Measurements from ENCODE around the gene SPSB1.

GRCh38 chr1:9289711-9290485 lies 2.8 kb upstream of the SPSB1 start:
- TF ChIP-seq, protein P1, sequence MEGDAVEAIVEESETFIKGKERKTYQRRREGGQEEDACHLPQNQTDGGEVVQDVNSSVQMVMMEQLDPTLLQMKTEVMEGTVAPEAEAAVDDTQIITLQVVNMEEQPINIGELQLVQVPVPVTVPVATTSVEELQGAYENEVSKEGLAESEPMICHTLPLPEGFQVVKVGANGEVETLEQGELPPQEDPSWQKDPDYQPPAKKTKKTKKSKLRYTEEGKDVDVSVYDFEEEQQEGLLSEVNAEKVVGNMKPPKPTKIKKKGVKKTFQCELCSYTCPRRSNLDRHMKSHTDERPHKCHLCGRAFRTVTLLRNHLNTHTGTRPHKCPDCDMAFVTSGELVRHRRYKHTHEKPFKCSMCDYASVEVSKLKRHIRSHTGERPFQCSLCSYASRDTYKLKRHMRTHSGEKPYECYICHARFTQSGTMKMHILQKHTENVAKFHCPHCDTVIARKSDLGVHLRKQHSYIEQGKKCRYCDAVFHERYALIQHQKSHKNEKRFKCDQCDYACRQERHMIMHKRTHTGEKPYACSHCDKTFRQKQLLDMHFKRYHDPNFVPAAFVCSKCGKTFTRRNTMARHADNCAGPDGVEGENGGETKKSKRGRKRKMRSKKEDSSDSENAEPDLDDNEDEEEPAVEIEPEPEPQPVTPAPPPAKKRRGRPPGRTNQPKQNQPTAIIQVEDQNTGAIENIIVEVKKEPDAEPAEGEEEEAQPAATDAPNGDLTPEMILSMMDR (IDR thresholded peaks at IDR 0.05; ENCODE audit: poor library complexity, severe bottlenecking), result no peak
- TF ChIP-seq POLR2AphosphoS5 (IDR thresholded peaks at IDR 0.05), result no peak
- no peak for TF ChIP-seq RAD21 (conservative IDR thresholded peaks at IDR 0.05)
- no peak for TF ChIP-seq REST (IDR thresholded peaks at IDR 0.05; ENCODE audit: borderline replicate concordance)
- no peak for TF ChIP-seq MXI1 (conservative IDR thresholded peaks at IDR 0.05; ENCODE audit: poor library complexity, severe bottlenecking)
- no peak for TF ChIP-seq EZH2 (IDR thresholded peaks at IDR 0.05; ENCODE audit: borderline replicate concordance, insufficient read depth, low read length, poor library complexity, severe bottlenecking)
- no peak for TF ChIP-seq EP300 (conservative IDR thresholded peaks at IDR 0.05; ENCODE audit: poor library complexity, severe bottlenecking)
- no peak for TF ChIP-seq TAF1 (IDR thresholded peaks at IDR 0.05; ENCODE audit: low read depth)

Data from neural cell (in vitro differentiated cells).